ENCODE measurements around the gene CPTP. TPM values are rescaled to one million over a fixed set of nuclear protein-coding genes. Genes with fewer than 3 reads are reported as not detected.

CPTP gene
- 10.8 TPM for polyA plus RNA-seq (ENCODE audit: insufficient read length)
- long read RNA-seq, donor 1, transcript CPTP-202 (2 exons, 1,101 nt) = minor isoform, 8 of 27 reads
- long read RNA-seq, donor 1, transcript CPTP-201 (3 exons, 2,190 nt) = major isoform, 19 of 27 reads
- long read RNA-seq, donor 1, partial matches to known transcripts = 0 of 27 reads
- long read RNA-seq, donor 1, other reads (novel, unspliced or antisense) = 0 of 27 reads
- long read RNA-seq, donor 2, transcript CPTP-201 (3 exons, 2,190 nt) = major isoform, 5 of 13 reads
- long read RNA-seq, donor 2, partial matches to known transcripts = 6 of 13 reads
- long read RNA-seq, donor 2, other reads (novel, unspliced or antisense) = 0 of 13 reads
- long read RNA-seq, donor 3, partial matches to known transcripts = 0 of 6 reads
- long read RNA-seq, donor 3, other reads (novel, unspliced or antisense) = 0 of 6 reads
- long read RNA-seq, donor 4 = 0 reads
- long read RNA-seq, donor 5, transcript CPTP-202 (2 exons, 1,101 nt) = minor isoform, 5 of 13 reads
- long read RNA-seq, donor 5, transcript CPTP-201 (3 exons, 2,190 nt) = major isoform, 8 of 13 reads
- long read RNA-seq, donor 5, partial matches to known transcripts = 0 of 13 reads
- long read RNA-seq, donor 5, other reads (novel, unspliced or antisense) = 0 of 13 reads
- long read RNA-seq, donor 6, transcript CPTP-202 (2 exons, 1,101 nt) = minor isoform, 6 of 30 reads
- long read RNA-seq, donor 6, transcript CPTP-201 (3 exons, 2,190 nt) = major isoform, 18 of 30 reads
- long read RNA-seq, donor 6, partial matches to known transcripts = 6 of 30 reads
- long read RNA-seq, donor 6, other reads (novel, unspliced or antisense) = 0 of 30 reads
- long read RNA-seq, donor 7, transcript CPTP-201 (3 exons, 2,190 nt) = major isoform, 9 of 10 reads
- long read RNA-seq, donor 7, partial matches to known transcripts = 0 of 10 reads
- long read RNA-seq, donor 7, other reads (novel, unspliced or antisense) = 0 of 10 reads
- long read RNA-seq, donor 8, partial matches to known transcripts = 0 of 4 reads
- long read RNA-seq, donor 8, other reads (novel, unspliced or antisense) = 0 of 4 reads

DNA sequence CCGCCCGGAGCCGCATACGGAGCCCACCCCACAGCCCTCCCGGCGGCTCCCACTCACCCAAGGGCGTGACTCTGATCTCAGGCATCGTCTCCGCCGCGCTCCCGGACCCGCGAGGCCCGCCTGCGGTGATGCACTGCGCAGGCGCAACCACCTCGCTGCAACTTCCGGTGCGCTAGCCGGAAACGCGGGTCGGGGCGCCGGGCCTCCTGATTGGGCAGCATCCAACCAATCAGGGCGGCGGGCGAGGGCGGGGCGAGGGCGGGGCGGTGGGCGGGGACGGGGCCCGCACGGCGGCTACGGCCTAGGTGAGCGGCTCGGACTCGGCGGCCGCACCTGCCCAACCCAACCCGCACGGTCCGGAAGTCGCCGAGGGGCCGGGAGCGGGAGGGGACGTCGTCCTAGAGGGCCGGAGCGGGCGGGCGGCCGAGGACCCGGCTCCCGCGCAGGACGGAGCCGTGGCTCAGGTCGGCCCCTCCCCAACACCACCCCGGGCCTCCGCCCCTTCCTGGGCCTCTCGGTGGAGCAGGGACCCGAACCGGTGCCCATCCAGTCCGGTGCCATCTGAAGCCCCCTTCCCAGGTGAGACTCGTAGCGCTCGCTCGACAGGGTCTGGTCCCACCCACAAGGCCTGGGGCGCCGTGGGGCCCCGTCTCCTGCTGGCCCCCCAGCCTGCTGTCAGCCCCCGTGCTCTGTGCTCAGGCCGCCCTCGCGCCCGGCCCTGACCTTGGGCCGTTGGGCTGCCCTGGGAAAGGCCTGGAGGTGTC, at the start of gene CPTP, which contains the start of gene INTS11:
Gene CPTP (plus strand): TSS at position 279 of the 764 bp plus-strand sequence. CDS start 2,109 bp downstream, outside the sequence.
Gene INTS11 (minus strand): TSS at position 137 of the 764 bp plus-strand sequence. CDS start 52 bp downstream, at position 85.
- DNase-seq = peak; percentile 90

DNA sequence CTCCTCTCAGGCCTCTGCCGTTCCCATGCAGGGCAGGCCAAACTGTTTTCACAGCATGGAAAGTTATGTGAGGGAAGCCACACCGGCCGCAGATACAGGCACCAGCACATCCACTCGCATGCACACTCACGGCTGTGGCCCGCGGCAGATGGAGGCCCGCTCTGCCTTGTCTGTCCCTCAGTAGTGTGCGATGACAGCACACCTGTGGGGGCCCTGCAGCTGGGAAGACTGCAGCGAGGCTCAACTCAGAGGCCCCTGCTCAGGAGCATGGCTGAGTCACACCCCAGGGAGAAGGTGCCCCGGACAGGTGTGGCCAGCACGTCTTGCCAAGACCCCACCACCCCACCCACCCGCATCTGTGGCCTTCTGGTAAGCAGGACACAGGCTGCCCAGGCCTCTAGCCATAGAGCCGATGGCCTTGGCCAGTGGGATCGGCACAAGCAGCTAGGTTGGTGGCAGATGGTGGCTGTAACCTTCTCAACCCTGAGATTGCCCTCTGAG, 49.6 kb upstream of the CPTP start:
- no peak for DNase-seq

DNA sequence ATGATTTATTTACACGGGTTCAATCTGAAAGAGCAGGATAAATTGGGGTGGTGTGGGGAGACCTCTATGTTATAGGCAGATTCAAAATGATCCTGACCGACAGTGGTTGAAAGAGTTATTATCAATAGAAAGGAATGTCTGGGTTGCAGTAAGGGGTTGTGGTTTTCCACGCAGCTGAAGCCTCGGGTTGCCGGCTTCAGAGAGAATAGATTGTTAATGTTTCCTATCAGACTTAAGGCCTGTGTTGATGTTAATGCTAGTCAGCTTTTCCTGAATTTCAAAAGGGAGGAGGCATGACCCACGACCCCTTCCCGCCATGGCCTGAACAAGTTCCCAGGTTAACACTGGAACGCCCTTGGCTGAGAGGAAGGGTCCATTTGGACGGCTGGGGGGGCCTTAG, 48.8 kb upstream of the CPTP start:
- DNase-seq = no peak

DNA sequence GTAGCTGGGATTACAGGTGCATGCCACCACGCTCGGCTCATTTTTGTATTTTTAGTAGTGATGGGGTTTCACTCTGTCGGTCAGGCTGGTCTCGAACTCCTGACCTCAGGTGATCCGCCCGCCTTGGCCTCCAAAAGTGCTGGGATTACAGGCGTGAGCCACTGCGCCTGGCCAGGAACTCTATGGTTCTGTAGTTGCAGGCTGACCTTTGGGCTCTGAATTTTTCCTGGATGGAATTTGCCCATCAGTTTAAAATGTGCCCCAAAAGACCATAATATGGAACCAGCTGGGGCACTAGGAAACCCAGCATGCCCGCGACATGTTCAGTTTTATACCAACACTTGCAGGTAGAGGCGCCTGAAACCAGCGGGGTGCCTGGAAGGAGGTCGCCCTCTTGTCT, 46.0 kb upstream of the CPTP start:
- DNase-seq = no peak

DNA sequence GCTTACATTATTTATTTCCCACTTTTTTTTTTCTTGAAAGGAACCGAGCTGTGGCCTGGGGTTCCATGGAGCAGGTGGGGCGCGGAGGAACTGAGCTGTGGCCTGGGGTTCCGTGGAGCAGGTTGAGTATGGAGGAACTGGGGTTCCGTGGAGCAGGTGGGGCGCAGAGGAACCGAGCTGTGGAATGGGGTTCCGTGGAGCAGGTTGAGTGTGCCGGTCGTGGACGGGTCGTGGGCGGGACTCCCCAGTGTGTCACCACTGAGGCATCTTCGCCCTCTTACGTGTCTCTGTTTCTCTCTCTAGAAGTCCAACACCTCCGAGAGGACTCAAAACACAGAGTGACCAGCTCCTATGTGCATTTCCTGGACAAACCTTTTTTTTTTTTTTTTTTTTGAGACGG, 45.6 kb upstream of the CPTP start:
- no peak for DNase-seq

DNA sequence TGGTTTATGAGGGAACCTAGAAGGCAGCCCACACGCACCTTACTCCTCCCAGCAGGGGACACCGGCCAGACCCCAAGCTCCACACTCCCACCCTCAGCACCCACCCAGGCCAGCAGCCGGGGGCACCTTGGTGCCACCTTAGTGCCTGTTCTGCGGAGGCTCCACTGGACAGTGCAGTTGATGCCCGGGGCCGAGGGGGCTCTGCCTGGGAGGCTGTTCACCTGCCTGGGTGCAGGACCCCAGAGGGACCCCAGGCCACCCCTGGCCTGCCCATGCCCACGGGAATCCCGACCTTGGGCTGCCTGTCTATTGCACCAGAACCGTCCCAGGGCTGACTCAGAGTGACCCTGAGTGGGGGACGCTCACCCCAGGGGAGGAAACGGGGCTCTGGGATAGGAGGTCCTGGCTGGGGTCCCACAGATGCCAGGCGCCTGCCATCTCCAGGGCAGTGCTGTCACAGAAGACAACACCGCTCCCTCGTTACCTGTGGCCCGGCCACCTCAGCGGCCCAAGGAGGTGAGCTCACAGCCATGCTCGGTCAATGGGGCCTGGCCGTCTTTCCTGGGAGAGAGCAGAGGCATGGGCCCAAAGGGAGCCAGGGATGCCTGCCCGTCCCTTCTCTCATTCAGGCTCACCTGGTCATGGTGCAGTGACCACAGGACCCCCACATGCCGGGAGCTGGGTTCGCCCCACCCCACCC, 43.7 kb upstream of the CPTP start:
- DNase-seq = no peak

DNA sequence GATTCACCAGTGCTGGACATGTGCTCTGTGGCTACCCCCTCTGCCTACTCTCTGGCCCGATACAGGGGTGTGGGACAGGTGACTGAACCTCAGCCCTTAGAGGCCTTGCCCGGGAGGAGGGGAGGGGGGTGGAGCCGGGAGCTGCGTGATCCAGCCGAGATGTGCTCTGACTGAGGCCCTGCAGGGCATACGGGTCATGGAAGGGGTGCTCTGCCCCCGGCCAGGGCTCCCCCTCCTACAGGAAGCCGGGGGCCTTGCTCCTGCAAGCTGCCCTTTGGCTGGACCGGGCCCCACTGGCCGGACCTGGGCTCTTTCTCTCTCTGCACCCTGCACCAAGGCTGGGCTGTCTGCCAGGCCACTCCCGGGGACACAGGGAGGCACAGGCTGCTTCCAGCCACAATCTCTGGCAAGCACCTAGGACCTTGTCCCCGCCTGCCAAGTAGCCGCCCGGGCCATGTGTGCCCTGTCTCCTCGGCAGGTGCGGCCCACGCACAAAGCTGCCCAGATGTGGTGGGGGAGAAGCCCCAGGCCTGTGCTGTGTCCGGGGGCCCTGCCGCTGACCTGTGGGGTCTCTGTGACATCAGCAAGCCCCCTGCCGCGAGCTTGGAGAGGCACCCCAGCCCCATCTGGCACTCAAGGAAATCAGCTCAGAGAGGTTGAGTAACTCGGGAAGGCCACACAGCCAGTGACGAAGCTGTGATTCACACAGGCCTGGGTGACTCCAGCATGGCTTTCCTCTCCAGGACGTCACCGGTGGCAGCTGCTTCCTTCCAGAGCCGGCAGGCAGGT, 42.9 kb upstream of the CPTP start:
- no peak for DNase-seq

DNA sequence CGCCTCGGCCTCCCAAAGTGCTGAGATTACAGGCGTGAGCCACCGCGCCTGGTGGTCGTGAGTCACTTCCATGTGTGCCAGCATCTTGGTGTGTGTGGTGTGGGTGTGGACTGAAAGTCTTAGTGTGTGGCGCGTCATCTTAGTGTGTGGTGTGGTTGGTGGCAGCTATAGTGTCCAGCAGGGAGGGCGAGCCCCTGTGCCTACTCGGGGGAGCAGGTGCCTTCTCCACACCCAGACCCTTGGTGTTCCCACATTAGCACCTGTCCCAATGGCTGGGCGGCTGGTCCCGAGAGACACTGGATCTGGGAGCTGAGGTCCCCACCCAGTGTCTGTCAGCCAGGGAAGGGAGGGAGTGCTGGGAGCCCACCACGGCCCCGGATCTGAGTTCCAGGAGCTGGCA, 41.6 kb upstream of the CPTP start:
- DNase-seq = no peak

DNA sequence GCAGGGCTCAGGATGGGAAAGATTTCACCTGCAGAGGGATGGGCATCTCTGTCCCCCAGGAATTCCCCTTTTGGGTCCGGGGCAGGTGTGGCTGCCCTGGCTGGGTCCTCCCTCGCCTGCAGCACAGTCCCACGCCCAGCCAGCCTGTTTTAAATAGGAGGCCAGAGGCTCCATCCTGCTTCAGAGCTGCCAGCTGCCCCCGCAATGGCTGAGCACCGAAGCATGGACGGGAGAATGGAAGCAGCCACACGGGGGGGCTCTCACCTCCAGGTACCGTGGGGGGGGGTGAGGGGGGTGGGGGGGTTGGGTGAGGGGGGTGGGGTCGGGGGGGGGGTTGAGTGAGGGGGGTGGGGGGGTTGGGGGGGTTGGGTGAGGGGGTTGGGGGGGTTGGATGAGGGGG, 40.8 kb upstream of the CPTP start:
- DNase-seq = no peak

DNA sequence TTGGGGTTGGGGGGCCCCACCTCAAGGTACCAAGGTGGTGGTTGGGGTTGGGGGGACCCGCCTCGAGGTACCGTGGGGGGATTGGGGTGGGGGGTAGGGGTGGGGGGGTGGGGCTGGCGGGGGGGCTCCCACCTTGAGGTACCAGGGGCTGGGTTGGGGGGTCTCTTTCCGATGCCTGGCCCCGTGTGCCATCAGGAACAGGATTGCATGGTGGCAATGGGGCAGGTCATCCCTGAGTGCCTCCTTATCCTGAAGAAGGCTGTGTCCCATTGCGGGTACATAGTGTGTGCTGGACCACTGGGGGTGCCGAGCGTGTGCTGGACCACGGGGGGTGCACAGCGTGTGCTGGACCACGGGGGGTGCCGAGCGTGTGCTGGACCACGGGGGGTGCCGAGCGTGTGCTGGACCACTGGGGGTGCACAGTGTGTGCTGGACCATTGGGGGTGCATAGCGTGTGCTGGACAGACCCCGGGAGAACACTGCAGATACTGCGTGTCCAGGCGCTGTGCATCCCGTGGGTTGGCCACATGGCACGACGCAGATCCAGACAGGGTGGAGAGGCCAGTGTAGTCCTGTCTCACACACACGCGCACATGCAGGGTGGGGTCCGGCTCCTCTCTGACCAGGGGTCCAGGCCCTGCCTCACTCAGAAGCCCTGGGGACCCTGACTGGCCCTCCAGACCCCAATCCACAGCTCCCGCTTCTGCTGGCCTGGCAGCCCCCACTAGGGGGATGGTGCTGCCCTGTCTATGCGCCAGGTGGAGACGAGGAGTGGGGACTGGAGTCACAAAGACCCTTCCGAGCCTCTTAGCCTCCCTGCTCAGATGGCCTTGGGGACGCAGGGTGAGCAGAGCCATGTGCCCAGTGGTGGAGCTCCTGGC, 40.1 kb upstream of the CPTP start:
- DNase-seq = no peak

DNA sequence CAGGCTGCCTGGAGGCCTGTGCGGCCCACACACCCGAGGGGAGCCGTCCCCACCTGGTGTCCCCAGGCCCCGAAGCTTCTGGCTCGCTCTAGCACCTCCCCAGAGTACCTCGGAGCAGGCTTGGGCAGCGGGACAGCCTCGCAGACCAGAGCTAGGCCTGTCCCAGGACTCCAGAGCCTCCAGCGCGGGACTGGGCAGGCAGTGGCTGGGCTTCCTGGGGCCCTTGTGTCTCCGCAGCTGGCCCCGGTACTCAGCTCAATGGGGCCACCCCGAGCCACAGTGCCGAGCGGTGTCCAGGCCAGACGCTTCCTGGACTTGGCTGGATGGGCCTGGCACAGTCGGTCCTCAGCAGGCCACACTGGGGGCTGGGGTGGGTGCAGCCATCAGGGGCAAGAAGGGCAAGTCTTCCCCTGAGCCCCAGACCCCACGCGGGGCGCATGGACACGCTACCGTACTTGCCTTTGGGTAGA, 39.5 kb upstream of the CPTP start:
- no peak for DNase-seq

DNA sequence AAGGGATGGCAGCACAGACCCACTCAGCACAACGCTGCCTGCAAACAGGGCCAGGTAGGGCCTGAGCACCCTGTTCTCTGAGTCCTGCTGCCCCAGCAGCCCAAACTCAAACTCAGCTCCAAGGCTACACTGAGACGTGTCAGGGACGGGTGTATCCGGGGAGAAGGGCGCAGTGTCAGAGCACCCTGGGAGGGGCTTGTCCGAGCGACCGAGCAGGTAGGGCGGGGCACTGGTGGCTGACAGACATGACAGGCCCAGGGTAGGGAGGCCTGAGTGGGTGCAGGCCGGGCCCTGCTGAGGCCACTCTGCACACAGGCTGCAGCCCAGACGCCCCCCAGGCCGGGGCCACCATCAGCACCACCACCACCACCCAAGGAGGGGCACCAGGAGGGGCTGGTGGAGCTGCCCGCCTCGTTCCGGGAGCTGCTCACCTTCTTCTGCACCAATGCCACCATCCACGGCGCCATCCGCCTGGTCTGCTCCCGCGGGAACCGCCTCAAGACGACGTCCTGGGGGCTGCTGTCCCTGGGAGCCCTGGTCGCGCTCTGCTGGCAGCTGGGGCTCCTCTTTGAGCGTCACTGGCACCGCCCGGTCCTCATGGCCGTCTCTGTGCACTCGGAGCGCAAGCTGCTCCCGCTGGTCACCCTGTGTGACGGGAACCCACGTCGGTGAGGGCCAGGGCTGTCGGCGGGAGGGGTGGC, 38.8 kb upstream of the CPTP start:
- no peak for DNase-seq

DNA sequence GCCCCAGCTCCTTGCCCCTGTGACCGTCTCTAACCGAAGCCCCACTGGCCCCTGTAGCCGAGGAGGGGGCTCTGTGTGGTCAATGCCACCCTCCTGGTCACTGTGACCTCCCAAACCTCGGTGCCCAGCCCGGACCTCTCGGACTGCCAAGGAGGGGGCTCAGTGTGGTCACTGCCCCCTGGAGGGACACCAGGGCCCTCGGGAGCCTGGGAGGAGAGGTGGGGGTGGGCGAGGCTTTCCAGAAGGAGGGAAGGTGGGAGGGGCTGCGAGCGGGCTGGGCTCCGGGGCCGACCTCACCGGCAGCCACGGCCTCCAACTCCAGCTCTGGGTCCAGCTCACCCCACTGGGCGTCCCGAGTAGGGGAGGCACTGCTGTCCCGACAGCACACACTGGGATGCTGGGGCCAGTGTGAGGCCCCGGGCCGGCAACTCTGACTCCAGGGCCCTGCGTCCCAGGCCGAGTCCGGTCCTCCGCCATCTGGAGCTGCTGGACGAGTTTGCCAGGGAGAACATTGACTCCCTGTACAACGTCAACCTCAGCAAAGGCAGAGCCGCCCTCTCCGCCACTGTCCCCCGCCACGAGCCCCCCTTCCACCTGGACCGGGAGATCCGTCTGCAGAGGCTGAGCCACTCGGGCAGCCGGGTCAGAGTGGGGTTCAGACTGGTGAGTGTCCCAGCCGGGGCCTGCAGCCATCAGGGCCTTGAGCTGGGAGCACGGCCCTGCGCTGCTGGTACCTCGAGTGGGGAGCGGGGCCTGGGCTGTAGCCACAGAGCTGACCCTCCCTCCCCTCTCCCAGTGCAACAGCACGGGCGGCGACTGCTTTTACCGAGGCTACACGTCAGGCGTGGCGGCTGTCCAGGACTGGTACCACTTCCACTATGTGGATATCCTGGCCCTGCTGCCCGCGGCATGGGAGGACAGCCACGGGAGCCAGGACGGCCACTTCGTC, 38.0 kb upstream of the CPTP start:
- DNase-seq = no peak

DNA sequence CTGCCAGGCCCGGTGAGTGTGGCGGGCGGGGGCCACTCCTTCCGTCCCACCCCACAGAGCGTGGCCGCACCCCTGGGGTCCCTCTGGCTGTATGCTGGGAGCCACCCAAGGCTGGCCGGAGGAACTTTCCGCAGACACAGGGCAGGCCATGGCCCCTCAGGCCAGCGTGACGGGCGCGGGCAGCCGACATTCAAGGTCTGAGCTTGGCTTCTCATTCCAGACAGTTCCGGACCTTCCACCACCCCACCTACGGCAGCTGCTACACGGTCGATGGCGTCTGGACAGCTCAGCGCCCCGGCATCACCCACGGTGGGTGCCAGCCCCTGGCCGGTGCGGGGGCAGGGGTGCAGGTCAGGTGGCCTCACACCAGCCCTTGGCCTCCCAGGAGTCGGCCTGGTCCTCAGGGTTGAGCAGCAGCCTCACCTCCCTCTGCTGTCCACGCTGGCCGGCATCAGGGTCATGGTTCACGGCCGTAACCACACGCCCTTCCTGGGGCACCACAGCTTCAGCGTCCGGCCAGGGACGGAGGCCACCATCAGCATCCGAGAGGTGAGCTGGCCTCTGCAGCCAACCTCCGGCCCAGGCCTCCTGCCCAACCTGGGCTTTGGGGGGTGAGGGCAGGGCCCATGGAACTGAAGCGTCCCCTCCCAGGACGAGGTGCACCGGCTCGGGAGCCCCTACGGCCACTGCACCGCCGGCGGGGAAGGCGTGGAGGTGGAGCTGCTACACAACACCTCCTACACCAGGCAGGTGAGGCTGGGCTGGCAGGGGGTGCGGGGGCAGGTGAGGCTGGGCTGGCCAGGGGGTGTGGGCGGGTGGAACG, 37.1 kb upstream of the CPTP start:
- no peak for DNase-seq

DNA sequence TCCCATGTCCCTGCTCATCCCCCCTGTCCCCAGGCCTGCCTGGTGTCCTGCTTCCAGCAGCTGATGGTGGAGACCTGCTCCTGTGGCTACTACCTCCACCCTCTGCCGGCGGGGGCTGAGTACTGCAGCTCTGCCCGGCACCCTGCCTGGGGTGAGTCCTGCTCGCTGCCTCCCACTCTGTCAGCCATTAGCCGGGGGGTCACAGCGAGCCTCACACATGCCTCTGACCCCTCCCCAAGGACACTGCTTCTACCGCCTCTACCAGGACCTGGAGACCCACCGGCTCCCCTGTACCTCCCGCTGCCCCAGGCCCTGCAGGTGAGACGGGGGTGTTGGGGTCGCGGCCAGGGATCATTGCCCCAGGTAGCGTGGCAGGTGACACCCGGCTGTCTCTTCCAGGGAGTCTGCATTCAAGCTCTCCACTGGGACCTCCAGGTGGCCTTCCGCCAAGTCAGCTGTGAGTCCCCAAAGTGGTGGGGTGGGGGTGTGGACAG, 34.3 kb upstream of the CPTP start:
- DNase-seq = no peak

DNA sequence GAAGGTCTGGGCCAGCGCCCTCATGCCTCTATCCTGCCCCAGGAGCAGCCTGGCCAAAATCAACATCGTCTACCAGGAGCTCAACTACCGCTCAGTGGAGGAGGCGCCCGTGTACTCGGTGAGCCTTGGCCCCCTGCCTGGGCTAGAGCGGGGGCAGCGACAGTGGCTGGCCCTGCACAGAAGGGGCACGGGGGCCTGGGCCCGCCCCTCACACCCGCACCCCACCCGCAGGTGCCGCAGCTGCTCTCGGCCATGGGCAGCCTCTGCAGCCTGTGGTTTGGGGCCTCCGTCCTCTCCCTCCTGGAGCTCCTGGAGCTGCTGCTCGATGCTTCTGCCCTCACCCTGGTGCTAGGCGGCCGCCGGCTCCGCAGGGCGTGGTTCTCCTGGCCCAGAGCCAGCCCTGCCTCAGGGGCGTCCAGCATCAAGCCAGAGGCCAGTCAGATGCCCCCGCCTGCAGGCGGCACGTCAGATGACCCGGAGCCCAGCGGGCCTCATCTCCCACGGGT, 33.5 kb upstream of the CPTP start:
- no peak for DNase-seq
